GM19239 (cell line): ENCODE measurements around the gene LCE6A.
A peak's percentile ranks its signal among the peaks of the same experiment; 100 is the strongest.

Source experiments
- DNase-seq: peaks from one replicate; pipeline ENCODE4 v3.0.0; 2011; ENCODE audit warnings: low spot score; ENCODE audit not compliant: insufficient read length
- FAIRE-seq: peaks from 2 replicates; lab custom pipeline; 2011; peaks lifted over from hg19 to GRCh38; lab: Jason Lieb, UNC

The LCE6A gene, protein sequence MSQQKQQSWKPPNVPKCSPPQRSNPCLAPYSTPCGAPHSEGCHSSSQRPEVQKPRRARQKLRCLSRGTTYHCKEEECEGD

DNA sequence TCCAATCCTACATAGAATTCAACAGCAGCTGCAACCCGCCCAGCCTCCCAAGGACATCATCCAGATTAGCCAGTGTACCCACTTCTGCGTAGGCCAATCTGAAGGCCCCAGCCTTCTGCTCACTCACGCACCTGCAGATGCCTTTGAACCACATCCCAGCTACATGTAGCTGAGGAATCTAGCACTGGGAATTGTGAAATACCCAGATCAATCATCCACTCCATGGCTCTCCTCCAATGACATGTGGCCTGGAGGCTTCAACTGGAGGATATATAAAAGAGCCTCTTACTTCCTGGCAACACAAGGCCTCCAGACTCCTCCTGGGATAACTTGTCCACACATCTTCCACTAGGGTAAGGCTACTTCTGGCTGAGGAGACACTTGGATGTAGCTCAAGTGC lies at the start of gene LCE6A:
Gene LCE6A, plus strand, starts transcription at position 301 of the 400 bp plus-strand sequence. CDS start 665 bp downstream, outside the sequence.
- no peak for FAIRE-seq

DNA sequence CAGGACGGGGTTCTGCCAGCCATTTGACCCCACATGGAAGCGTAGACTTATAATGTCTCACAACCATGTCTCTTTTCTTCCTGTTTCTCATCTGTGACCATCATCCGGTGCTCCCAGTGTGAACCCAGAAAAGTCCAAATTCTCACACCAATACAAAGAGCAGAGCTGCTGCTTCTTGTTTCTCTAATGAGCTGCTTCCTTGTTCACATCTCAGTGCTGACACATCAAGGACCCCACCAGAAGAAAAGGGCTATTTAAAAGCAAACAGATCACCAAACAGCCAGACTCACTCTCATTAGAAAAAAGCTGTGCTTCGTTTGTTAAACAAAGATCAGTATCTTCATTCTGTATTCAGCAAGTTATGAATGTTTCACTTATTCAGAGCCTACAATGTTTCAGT lies 47.0 kb upstream of the LCE6A start:
- DNase-seq (no peak), FAIRE-seq (no peak)

More for the DNA sequence above, at the start of gene LCE6A:
- no peak for DNase-seq

DNA sequence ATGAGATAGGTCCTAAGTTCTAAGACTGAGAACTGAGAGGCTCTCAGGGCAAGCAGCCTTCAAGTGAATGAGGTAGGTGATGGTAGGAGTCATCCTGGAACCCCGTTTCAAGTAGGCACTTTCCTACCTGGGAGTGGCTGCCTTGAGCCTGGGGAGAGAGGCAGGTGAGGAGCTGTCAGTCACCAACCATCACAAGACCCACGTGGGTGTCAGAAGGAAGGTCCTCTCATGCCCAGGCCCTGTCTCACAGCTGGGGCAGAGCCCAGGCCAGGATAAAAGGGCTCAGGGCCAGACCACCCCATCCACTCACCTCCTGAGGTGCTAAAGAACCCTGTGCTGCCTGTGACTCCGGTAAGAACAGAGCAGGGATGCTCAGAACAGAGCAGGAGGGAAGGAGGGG lies 46.2 kb upstream of the LCE6A start, which contains the start of gene LCE1D:
Gene LCE1D, plus strand, starts transcription at position 301 of the 400 bp plus-strand sequence. CDS start 1,074 bp downstream, outside the sequence.
- no peak for DNase-seq

DNA sequence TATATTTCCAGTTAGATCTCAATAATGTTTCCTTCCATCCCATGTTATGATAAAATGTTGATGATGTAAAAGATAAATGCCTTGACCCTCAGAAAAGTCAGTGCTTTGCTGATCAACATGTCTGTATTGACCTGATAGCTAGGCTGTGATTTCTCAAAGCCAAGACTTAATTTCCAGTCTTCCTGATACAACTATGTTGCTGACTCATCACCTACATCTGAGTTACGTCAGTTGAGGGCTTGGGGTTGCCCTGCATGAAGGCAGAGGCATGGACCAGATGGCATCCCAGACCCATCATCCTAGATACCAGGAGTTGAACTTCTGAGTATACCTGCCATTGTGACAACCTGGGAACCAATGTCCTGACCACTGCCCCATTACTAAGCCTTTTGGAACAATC lies 41.3 kb upstream of the LCE6A start:
- no peak for FAIRE-seq
- no peak for DNase-seq

More for the DNA sequence above, 46.2 kb upstream of the LCE6A start, which contains the start of gene LCE1D:
- FAIRE-seq = no peak

DNA sequence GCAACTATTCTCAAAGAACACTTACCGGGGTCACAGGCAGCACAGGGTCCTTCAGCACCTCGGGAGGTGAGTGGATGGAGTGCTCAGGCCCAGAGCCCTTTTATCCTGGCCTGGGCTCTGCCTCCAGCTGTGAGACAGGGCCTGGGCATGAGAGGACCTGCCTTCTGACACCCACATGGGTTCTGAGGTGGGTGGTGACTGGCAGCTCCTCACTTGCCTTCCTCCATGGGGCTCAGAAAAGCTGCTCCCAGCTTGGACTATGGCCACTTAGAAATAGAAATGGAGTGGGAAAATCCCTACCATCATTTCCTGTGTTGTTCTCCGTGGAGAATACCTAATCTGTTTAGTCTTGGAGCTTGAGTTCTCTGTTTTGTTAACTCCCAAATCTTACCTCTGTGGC lies 36.1 kb upstream of the LCE6A start, which contains the start of gene LCE1C:
Gene LCE1C, minus strand, starts transcription at position 76 of the 400 bp plus-strand sequence. CDS start 1,173 bp downstream, outside the sequence.
- no peak for FAIRE-seq
- DNase-seq = no peak

DNA sequence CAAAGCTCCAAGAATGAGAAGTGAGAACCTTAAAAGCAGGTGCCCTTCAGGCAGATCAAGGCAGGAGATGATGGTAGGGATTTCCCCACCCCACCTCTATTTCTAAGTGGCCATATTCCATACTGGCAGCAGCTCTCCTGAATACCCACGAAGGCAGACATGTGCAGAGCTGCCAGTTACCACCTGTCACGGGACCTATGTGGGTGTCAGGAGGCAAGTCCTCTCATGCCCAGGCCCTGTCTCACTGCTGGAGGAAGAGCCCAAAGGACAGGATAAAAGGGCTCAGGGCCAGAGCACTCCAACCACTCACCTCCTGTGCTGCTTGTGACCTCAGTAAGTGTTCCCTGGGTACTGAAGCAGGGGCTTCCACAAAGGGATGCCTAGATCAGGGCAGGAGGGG lies 31.6 kb upstream of the LCE6A start:
- no peak for FAIRE-seq

DNA sequence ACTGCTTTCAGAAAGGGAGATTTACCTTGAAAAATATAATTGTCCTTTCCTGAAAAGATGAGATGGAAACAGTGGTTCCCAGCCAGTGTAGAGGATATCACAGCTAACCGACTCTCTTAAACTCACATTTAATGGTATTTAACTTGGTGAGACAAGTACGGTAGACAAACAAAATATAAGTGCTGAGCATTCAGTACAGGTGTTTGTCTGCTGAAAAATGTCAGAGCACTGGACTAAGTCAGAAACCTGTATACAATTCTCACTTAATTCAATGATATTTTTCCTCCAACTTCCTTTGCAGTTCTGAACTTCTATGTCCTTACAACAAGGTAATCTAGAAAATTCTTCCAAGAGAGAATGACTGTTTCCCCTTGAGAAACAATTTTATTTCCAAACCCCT lies 31.0 kb upstream of the LCE6A start, which contains the start of gene LCE1B:
Gene LCE1B, plus strand, starts transcription at position 301 of the 400 bp plus-strand sequence. CDS start 476 bp downstream, outside the sequence.
- DNase-seq (no peak), FAIRE-seq (no peak)

More for the DNA sequence above, 31.6 kb upstream of the LCE6A start:
- no peak for DNase-seq

DNA sequence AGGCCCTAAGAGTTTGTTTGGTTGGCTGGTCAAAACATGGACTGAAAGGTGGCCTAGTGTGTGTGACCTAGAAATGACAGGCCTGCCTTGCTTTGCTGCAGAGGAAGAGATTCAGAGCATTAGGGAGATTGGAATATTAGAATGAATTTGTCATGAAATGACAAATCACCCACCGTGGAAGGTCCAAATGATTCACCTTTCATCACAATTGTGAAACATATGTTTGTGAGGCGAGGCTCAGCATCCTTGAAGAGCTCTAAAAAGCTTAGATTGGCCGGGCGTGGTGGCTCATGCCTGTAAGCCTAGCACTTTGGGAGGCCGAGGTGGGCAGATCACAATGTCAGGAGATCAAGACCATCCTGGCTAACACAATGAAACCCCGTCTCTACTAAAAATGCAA lies 25.3 kb upstream of the LCE6A start:
- FAIRE-seq (no peak), DNase-seq (no peak)

DNA sequence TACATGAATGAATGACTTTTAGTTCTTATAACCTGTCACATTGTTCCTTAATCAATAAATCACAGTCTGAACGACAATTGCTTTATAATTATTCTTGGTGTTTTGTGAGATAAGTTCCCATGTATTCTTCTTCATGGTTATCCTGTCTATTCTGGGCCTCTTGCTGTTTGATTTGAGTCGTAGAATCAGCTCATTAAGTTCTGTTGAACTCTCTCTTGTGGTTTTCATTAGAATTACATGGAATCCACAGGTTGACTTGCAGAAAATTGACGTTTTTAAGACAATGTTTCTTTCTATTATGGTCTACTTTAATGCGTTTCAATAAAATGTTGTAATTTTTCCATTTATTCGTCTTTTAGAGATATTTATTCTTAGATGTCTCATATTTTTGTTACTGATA lies 19.4 kb upstream of the LCE6A start:
- FAIRE-seq (no peak), DNase-seq (no peak)

DNA sequence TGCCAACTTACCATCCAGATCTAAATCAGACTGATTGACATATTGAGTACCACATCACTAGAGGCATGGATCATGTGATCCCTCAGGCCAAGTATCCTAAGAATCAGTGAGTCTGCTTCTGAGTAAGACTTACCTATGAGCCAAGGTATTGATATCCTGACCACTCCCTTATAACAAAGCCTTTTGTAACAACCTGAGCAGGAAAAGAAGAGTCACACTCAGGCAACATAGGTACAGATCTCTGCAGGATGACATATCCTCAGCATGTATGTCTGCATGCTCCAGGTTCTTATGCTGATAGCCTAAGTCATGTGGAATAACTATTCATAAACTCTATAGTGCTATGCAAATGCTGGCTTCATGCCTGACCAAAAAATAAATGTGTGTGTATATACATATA lies 17.7 kb upstream of the LCE6A start:
- no peak for FAIRE-seq
- no peak for DNase-seq

DNA sequence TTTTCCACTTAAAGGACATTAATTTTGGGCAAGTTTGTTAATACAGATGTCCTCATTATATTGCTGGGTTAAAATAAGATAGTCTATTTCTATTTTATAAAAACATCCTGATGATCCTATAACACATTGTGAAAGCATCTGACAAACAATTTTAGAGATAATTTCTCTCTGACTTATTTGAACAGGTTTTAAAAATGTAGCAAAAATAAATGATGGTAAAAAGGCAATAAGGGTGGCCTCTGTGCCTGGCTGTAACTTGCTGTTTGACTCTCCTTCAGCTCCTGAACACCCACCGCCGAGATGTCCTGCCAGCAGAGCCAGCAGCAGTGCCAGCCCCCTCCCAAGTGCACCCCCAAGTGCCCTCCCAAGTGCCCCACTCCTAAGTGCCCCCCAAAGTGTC lies 15.5 kb upstream of the LCE6A start, which contains the start of gene LCE1A:
Gene LCE1A, plus strand, starts transcription at position 301 of the 400 bp plus-strand sequence. Its CDS starts 0 bp downstream, at position 301.
- no peak for DNase-seq
- no peak for FAIRE-seq

DNA sequence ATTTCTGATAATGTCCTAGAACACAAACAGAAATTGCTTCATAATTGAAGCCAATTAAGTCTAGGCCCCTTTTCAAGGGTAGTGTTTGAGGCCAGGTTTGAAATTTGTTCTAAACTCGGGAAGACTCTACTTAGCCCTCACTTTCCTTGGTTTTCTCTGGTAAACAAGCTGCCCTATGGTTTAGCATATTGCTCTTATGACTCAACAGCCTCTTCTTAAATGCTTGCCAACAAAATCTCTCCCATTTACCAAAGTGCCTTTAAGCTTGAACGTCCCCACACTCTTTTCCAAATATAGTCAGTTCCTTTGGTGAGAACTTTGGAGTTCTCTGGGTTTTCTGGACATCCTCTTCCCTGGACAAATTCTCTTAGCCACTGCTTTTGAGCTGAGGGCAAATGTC lies 5.8 kb upstream of the LCE6A start:
- FAIRE-seq (no peak), DNase-seq (no peak)

DNA sequence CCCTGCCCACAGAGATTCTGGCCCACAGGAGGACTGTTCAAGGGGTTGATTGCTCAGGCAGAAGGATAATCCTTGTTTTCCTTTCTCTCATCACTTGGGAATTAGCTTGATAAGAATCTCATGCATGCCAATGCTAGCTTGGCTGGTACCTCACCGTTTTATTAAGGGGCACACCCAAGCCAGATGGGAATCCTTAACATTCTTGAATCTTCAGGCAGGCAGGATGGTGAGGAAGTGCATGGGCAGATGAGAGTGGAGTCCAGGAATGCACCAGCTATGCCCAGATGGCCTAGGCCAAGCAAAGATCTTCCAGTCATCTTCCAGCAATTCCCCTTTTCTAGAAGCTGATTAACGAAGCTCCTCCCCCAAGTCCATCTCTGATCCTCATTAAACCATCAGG lies 13.0 kb downstream of the LCE6A start:
- FAIRE-seq = no peak
- no peak for DNase-seq

DNA sequence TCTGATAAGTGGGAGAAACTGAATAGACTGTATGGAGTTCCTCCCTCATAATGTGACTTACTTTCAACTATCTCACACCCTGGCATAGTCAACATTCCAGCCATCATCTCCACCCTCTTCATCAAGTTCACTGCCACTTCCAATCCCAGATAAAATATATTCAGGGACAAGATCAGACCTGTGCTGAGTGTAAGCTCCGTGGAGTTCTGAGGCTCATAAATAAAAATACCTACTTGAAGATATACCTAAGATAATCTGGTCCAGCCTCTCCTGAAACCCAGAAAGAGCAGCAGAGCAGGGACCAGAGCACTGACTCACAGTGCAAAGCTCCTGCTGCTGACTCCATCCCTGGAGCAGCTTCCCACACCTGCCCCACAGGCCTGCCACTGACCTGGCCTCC lies 15.4 kb downstream of the LCE6A start:
- no peak for FAIRE-seq
- DNase-seq = no peak

DNA sequence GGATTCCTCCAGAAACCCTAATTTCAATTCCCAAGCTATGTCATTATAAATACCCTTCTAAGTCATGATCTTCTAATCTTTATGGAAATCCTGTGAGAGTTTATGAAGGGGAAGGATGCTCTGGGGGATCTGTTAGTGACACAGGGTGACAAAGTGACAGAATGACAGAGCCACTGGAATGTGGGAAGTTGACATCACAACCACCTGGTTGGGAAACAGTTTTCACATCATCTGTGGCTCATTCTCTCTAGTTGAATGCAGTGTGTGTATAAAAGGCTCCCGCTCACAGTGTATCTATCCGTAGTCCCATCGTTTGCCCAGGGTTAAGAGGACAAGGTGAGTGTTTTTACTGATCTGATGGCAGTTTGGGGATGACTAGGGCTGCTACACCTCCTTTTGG lies 17.0 kb downstream of the LCE6A start, which contains the start of gene LCE7A:
Gene LCE7A, plus strand, starts transcription at position 301 of the 400 bp plus-strand sequence. CDS start 702 bp downstream, outside the sequence.
- DNase-seq = no peak
- no peak for FAIRE-seq

DNA sequence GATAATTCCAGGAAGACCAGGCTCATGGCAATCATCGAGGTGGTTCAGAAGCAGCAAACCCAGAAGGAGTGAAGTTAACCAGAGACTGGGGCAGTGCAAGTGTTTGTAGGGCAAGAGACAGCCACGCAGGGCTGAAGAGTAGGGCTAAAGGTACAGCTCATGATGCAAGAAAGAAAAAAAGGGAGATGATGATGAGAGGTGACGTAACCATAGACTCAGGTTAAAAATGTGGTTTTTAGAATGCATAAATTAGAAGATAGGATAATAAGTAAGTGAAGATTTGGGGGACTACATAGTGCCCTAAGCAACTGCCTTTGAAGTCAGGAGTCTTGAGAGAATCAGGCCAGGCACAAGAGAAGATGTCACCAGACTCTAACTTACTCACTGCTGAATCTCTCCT lies 17.5 kb downstream of the LCE6A start:
- FAIRE-seq = no peak
- DNase-seq = no peak

DNA sequence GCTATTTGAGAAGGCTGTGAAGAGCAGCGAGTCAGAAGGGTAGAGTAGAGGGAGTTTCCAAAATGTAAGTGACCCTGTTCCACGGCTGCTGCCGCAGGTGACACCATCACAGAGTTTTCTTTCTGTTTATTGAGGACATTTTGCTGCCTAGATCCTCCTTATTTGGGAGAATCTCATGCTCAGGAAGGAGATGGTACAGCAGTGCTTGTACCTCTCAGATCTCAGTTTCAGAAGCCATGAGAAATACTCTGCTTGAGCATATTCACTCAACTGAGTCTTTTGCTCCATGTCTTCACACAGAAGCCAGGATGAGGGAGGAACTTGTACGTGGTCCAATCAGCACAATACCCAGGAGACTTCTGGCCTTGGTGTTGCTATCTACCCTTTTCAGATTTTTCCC lies 18.7 kb downstream of the LCE6A start:
- DNase-seq = no peak
- FAIRE-seq = no peak

DNA sequence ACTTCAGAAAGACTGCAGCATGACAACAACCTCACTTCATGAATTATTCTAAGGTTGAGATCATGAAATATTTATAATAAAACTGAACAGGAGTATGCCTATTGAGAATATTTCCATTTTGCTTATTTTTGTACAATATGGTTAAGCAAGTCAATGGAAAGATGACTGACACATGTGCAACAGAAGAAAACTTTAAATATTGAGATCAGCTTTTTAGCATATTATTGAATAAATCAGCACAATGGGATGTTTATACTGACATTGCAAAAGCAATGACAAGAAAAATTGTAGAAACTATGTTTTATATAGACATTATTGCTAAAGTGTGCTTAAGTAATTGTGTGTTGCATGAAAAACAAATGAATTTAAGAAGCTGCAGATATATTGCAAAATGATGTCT lies 21.8 kb downstream of the LCE6A start:
- DNase-seq (no peak), FAIRE-seq (no peak)

DNA sequence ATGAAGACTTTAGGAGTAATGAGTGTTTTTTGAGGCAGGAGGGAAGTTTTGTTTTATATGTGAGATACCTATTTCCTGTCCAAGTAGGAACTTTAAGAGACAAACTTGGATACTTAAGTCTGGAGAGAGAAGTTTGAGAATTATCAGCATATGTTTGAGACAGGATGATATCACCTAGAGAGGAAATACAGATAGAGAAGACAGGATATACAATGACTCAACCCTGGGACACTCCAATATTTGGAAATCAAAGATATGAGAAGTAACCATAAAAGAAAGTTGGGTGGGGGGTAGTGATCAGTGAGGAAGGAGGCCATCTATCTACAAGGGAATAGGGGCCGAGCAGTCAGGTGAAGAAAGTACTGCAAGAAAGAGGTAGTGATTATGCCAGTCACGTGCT lies 23.7 kb downstream of the LCE6A start:
- no peak for FAIRE-seq
- no peak for DNase-seq

DNA sequence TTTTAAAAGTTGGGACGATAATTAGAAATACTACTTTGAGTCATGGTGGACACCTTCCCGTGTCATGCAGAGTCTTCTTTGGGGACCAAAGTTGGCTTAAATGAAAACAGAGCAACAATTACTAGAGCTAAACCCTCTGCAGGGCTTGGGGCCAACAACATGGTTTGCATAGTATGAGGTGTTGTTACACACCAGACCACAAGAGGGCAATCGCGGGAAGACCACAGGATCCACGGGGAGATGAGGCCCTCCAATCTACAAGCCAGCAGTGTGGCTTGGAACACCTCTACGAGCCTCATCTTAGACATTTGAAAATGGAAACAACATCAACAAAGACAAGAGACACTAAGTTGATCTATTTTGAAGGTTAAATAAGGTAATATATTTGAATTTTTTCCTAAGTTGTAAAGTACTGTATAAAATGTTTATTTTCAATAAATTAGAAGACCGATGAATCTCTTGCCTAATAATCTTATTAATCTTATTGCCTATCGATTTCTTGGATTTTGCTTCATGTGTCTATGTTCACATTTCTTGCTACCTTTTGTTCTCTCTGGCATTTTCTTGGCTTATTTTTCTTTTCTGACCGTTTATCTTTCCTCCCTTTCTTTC lies 27.3 kb downstream of the LCE6A start:
- FAIRE-seq = peak; percentile 71
- DNase-seq = peak; percentile 64

DNA sequence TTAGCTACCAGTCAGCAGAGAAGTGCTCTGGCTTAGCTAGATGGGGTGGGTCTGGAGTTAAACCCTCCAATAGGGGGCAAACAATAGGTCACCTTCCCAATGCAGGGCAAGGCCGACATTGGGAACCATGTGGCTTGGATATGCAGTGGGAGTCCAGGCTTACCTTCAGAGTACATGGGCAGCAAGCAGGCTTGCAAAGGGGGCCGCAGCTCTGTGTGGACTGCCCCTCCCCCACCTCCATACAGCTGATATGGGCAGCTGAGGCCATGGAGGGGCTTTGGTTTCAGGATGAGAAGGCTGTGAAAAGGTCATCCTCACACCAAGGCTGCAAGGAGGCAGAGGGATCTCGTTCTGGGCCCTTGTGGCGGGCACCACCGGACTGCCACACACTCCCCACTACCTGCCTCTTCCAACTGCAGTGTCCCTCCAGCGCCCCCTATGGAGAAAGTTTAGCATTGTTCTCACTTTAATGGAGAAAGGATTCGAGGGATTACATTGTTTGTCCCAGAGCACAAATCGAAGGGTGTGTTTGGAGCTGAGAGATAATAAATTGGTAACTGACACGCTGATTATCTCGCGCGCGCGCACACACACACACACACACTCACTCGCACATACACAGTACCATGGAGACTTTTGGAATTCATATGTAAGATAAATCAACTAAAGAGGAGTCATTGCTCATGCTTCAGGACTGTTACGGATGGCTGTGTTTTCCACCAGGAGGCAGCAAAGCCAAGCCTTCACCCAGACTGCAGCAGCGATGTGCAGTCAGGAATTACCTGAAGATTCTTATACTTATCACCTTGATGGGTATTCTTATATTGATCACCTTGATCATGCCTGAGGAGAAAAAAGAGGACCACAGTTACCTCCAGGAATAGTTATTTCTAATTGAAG lies 28.4 kb downstream of the LCE6A start:
- no peak for FAIRE-seq
- DNase-seq = no peak
